ENCODE results near the gene DCTPP1. TPM values are rescaled to one million over a fixed set of nuclear protein-coding genes. Genes with fewer than 3 reads are reported as not detected.
A peak's percentile ranks its signal among the peaks of the same experiment; 100 is the strongest.

DCTPP1 gene
- total and polyA plus RNA-seq, 2 of the 13 experiments (the other 11 are each of a cell fraction or from before 2014, with no cell fraction given): 54.8 to 74.4 TPM

- TF ChIP-seq ZNF687 (CRISPR knock-in tag; IDR thresholded peaks at IDR 0.05) (peak; percentile 81), THAP11 (CRISPR knock-in tag; IDR thresholded peaks at IDR 0.05) (peak; percentile 51; the same call in 1 of the 2 replicates), RAD51 (IDR thresholded peaks at IDR 0.05; ENCODE audit: borderline replicate concordance) (no peak), FOSL2 (CRISPR knock-in tag; IDR thresholded peaks at IDR 0.05) (peak; percentile 69), HNRNPLL (IDR thresholded peaks at IDR 0.05; ENCODE audit: low read depth, low read length, poor library complexity, severe bottlenecking) (no peak), CREM (IDR thresholded peaks at IDR 0.05) (peak; percentile 68; the same call in 1 of the 2 replicates), CREM (CRISPR knock-in tag; IDR thresholded peaks at IDR 0.05) (no peak), TCF7 (IDR thresholded peaks at IDR 0.05; ENCODE audit: low read depth) (peak; percentile 6; the same call in 1 of the 2 replicates), UBTF (CRISPR knock-in tag; IDR thresholded peaks at IDR 0.05) (0 out of 2 replicates have a peak, but pooled peaks have one; percentile 7), HCFC1 (IDR thresholded peaks at IDR 0.05; ENCODE audit: low read depth, low read length) (no peak), ATF3 (CRISPR knock-in tag; IDR thresholded peaks at IDR 0.05) (0 out of 2 replicates have a peak, but pooled peaks have one; percentile 6), ETV5 (CRISPR knock-in tag; IDR thresholded peaks at IDR 0.05; ENCODE audit: borderline replicate concordance) (peak; percentile 80), NR2F1 (CRISPR knock-in tag; IDR thresholded peaks at IDR 0.05) (peak; percentile 52 to 77; a peak in 3 of 4 replicates), GABPA (IDR thresholded peaks at IDR 0.05; ENCODE audit: low read depth, low read length) (peak; percentile 70), GABPA (CRISPR knock-in tag; IDR thresholded peaks at IDR 0.05; ENCODE audit: low read depth) (peak; percentile 94)
- TF ChIP-seq, protein P1, sequence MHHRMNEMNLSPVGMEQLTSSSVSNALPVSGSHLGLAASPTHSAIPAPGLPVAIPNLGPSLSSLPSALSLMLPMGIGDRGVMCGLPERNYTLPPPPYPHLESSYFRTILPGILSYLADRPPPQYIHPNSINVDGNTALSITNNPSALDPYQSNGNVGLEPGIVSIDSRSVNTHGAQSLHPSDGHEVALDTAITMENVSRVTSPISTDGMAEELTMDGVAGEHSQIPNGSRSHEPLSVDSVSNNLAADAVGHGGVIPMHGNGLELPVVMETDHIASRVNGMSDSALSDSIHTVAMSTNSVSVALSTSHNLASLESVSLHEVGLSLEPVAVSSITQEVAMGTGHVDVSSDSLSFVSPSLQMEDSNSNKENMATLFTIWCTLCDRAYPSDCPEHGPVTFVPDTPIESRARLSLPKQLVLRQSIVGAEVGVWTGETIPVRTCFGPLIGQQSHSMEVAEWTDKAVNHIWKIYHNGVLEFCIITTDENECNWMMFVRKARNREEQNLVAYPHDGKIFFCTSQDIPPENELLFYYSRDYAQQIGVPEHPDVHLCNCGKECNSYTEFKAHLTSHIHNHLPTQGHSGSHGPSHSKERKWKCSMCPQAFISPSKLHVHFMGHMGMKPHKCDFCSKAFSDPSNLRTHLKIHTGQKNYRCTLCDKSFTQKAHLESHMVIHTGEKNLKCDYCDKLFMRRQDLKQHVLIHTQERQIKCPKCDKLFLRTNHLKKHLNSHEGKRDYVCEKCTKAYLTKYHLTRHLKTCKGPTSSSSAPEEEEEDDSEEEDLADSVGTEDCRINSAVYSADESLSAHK (CRISPR knock-in tag; IDR thresholded peaks at IDR 0.05; ENCODE audit: borderline replicate concordance): no peak
These were observed 48.4 kb downstream of the DCTPP1 start (continued) for GRCh38 chr16:30381291-30382041.

Measured in HepG2 (cell line).